ENCODE measurements around the gene EDC3. TPM values are rescaled to one million over a fixed set of nuclear protein-coding genes. Genes with fewer than 3 reads are reported as not detected.

EDC3 gene
- total and polyA plus RNA-seq, 9 of the 15 experiments (the other 6 are each of a cell fraction or from before 2014, with no cell fraction given), result 11.7 to 63.9 (median 32.8) TPM

GRCh38 chr15:74598126-74598842 lies 97.5 kb downstream of the EDC3 start (continued):
- TF ChIP-seq MTF1 (CRISPR knock-in tag; IDR thresholded peaks at IDR 0.05; ENCODE audit: borderline replicate concordance) (no peak), POLR2H (tag; IDR thresholded peaks at IDR 0.05; ENCODE audit: low read depth) (peak; percentile 81), ZNF830 (CRISPR knock-in tag; IDR thresholded peaks at IDR 0.05) (no peak), ERF (CRISPR knock-in tag; IDR thresholded peaks at IDR 0.05) (no peak), ETV1 (tag; conservative IDR thresholded peaks at IDR 0.05; ENCODE audit: low read depth) (no peak), ZNF76 (CRISPR knock-in tag; IDR thresholded peaks at IDR 0.05; ENCODE audit: borderline replicate concordance) (no peak), MCM7 (IDR thresholded peaks at IDR 0.05) (no peak), GABPA (tag; conservative IDR thresholded peaks at IDR 0.05; ENCODE audit: low read depth) (peak; percentile 19; the same call in 1 of the 2 replicates), PTRF (tag; IDR thresholded peaks at IDR 0.05) (no peak), ZBTB7A (IDR thresholded peaks at IDR 0.05; ENCODE audit: borderline replicate concordance, control insufficient read depth, low read depth, low read length) (peak; percentile 53; the same call in 1 of the 2 replicates), ZNF407 (IDR thresholded peaks at IDR 0.05; ENCODE audit: low read depth) (no peak), SRSF1 (IDR thresholded peaks at IDR 0.05; ENCODE audit: low read depth, low read length) (no peak), UBTF (IDR thresholded peaks at IDR 0.05; ENCODE audit: borderline replicate concordance in 1 of 2, low read depth in 2 of 2, low read length in 2 of 2) (0 out of 4 replicates have a peak, but pooled peaks of 1 of the 2 experiments have one; percentile 45), TRIM28 (IDR thresholded peaks at IDR 0.05) (0 out of 2 replicates have a peak, but pooled peaks have one; percentile 21), KLF10 (CRISPR knock-in tag; IDR thresholded peaks at IDR 0.05) (no peak), MYC (IDR thresholded peaks at IDR 0.05; ENCODE audit: low read depth, low read length) (0 out of 2 replicates have a peak, but pooled peaks have one; percentile 18), MYC (CRISPR knock-in tag; IDR thresholded peaks at IDR 0.05; ENCODE audit: borderline replicate concordance, low read depth) (0 out of 2 replicates have a peak, but pooled peaks have one; percentile 24)

Data from K562 (cell line).